HG02938 (cell line): Measurements from ENCODE around the gene IL20RA.
"Not testable (repeated sequence)": the region's sequence is repeated elsewhere in the genome, so short reads cannot be mapped to it uniquely, and the experiment has no call there.

Source experiments
- ATAC-seq: cut with Tn5 transposase; IDR thresholded peaks from one replicate; pipeline ENCODE4 v1.9.1; 2021; ENCODE audit warnings: mild to moderate bottlenecking, moderate library complexity; ENCODE audit not compliant: unreplicated experiment

The IL20RA gene

DNA sequence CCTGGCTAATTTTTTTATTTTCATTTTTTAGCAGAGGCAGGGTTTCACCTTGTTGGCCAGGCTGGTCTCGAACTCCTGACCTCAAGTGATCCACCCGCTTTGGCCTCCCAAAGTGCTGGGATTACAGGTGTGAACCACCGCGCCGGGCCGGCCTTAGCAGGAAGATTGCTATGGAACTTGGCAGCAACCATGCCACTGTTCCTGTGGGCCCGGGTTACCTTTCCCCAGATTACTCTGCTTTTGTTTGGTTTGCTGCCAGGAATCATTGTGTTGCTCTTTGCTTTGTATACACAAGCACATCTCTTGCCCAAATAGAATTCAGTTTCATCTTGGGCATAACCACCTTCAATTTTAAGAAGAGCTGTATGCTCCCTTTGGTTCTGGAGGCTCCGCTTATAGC lies 71.0 kb downstream of the IL20RA start:
- not testable (repeated sequence) for ATAC-seq

DNA sequence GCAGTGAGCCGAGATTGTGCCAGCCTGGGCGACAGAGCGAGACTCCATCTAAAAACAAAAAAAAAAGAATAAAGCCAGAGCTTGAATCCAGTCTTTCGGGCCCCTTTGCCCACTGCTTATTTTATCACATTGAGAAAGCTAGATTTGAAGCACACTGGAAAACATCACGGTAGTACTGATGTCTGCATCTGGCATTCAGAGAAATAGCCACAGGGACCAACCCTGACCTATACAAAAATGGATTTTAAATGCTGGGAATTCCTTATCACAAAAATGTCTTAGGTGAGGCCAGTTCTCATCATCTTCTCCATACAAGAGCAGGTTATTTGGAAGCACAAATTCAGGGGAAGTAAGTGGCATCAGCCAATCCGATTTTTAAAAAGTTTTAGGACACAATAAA lies 73.2 kb downstream of the IL20RA start:
- no peak for ATAC-seq

DNA sequence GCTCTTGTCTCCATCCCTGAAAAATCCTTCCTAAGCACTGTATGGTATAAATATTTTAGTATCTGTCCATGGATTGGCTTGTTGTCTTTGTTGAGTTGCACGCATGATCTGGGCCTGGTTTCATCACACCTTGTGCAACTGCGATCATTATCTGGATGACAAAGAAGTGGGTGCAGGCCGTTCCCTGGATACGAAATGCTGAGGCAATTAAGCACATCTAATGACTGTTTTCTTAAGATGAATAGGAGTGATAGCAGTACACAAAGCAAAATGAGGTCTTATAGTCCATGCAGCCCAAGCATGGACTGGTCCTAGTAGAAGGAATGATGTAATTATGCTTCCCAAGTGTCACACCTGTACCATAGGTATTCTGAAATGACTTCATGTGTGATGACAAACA lies 74.8 kb downstream of the IL20RA start:
- no peak for ATAC-seq

- ATAC-seq, result no peak
Measured at GRCh38 chr6:136969433-136969832, 75.3 kb downstream of the IL20RA start.

GRCh38 chr6:136968837-136969236 lies 75.9 kb downstream of the IL20RA start:
- no peak for ATAC-seq

GRCh38 chr6:136967876-136968752 lies 76.7 kb downstream of the IL20RA start:
- ATAC-seq, result peak; percentile 87

DNA sequence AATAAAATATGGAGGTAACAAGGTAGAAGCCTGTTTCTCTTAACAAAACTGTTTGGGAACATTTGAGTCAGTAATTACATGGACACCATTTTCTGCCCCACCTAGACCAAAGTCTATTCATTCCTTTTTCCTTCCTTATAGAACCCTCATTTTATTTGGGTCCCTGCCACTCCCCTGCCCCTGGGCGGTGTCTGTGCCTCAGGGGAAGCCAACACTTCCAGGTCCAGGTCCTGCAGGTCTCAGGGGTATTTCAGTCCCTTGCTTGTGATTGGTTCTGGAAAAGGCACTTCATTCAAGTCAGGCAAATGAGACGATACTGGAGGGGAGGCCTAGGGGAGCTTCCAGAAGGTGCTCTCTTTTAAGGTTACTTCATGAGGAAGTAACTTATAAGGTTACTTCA lies 80.4 kb downstream of the IL20RA start:
- ATAC-seq, result no peak

- ATAC-seq, result no peak
Measured at GRCh38 chr6:136963259-136963658, 81.5 kb downstream of the IL20RA start.

DNA sequence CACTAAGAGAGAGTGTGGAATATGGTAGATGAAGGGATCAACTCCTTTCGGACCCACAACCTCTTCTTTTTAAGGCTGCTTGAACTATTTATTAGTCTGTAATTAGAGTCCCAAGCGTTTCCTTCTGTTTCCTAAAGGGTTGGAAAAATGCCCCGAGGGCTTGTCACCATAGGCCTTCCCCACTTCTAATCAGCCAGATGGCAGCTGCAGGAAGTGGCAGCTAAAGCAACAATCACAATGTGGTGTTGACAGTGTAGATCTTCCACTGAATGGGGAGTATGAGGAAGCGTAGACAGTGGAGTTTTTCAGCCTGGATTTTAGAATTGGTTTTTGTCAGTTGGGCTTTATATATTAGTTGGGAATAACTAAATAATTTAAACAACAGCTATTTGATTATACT lies 82.1 kb downstream of the IL20RA start:
- no peak for ATAC-seq

- ATAC-seq, result no peak
Measured at GRCh38 chr6:136961848-136962247, 82.9 kb downstream of the IL20RA start.

- no peak for ATAC-seq
Measured at GRCh38 chr6:136960781-136961180, 84.0 kb downstream of the IL20RA start.

DNA sequence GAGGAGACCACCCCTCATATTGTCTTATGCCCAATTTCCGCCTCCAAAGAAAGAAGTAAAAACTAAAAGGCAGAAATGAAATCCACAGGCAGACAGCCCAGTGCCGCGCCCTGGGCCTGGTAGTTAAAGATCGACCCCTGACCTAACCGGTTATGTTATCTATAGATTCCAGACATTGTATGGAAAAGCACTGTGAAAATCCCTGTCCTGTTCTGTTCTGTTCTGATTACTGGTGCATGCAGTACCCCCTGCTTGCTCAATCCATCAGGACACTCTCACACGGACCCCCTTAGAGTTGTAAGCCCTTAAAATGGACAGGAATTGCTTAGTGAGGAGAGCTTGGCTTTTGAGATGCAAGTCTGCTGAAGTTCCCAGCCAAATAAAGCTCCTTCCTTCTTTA lies 84.8 kb downstream of the IL20RA start:
- not testable (repeated sequence) for ATAC-seq

- no peak for ATAC-seq
Measured at GRCh38 chr6:136959471-136959891, 85.3 kb downstream of the IL20RA start.

- ATAC-seq, result no peak
Measured at GRCh38 chr6:136958168-136958567, 86.6 kb downstream of the IL20RA start.

GRCh38 chr6:136956590-136957544 lies 87.9 kb downstream of the IL20RA start:
- no peak for ATAC-seq

DNA sequence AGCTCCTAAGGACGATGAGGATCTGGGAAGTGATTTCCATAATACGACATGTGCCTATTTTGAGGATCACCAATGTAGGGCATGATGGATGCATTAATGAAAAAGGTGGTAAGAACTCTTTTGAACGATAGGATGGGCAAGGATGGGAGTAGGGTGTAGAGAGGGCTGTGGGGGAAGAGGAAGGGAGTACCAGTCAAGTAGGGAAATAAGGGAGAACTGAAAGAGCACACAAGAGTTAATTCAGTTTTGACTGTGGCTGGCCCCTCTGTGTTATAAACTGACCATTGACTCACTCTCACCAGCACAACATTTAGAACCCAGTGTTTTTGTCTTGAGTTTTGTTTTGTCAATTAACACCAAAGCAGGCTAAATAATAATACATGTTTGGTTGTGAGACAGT lies 89.6 kb downstream of the IL20RA start:
- ATAC-seq, result no peak

DNA sequence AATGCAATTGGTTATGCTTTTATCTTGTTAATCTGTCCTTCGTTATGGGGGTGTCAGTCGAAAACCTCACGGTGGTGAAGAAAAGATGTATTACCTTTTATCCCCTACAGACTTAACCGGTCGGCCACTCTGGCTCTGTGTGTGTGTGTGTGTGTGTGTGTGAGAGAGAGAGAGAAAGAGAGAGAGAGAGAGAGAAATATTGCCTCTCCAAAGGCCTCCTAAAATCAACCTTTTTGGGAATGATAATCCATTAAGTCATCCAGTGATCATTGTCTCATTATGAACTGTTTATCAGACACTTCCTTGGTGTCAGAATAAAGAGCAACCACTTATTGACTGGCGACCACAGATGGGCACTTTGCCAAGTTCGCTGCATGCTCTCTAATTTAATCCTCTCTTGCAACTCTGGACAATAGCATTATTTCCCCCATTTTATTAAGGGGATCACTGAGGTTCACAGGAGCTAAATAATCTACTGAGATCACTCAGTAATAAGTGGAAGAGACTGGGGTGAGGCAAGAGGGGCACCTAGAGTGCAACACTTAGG lies 92.0 kb downstream of the IL20RA start:
- no peak for ATAC-seq

- ATAC-seq, result no peak
Measured at GRCh38 chr6:136950436-136951126, 94.2 kb downstream of the IL20RA start.
